Common myeloid progenitor, CD34-positive (primary cell): ENCODE data around the gene POLR1D.

Experiments used
- CTCF ChIA-PET: fragments of 350-600 bp; sonication (Branson Sonifier 250); formaldehyde crosslinking; loops from one replicate; lab custom pipeline; 2021; ENCODE audit warnings: antibody characterized with exemption; lab: Charles Lee
- POLR2A ChIA-PET: fragments of 350-600 bp; sonication (Branson Sonifier 250); formaldehyde crosslinking; loops from one replicate; lab custom pipeline; 2021; ENCODE audit warnings: antibody characterized with exemption; lab: Charles Lee
- DNase-seq, 3 donors: peaks; one replicate each; pipeline versions ENCODE4 v3.0.0 to v3.0.0-alpha.2; 2013
- H3K27ac ChIP-seq, 2 experiments: 1 replicate in 1 of 2; 2 replicates in 1 of 2; pipeline ENCODE4 v1.7.0; 2013; ENCODE audit warnings: inconsistent platforms in 2 of 2, low read length in 2 of 2, mild to moderate bottlenecking in 2 of 2, low read depth in 1 of 2, moderate library complexity in 1 of 2; ENCODE audit not compliant: severe bottlenecking in 2 of 2, insufficient read depth in 1 of 2, poor library complexity in 1 of 2
- H3K27me3 ChIP-seq, 5 experiments: replicated peaks in 2 of 5; 1 replicate in 3 of 5; 2 replicates in 2 of 5; pipeline versions ENCODE4 v1.6.1 to v1.7.0; 2013; ENCODE audit warnings: low read length in 4 of 5, mild to moderate bottlenecking in 2 of 5, moderate library complexity in 2 of 5, inconsistent platforms in 1 of 5; ENCODE audit not compliant: insufficient read depth in 5 of 5, control insufficient read depth in 4 of 5
- H3K36me3 ChIP-seq, 4 experiments: 1 replicate in 2 of 4; 2 replicates in 2 of 4; pipeline versions ENCODE4 v1.6.1 to v1.7.0; 2013; ENCODE audit warnings: low read length in 3 of 4, control low read depth in 1 of 4, mild to moderate bottlenecking in 1 of 4; ENCODE audit not compliant: control insufficient read depth in 4 of 4, insufficient read depth in 4 of 4
- H3K4me1 ChIP-seq, 4 experiments: 1 replicate in 3 of 4; 2 replicates in 1 of 4; pipeline versions ENCODE4 v1.6.1 to v1.7.1; 2013; ENCODE audit warnings: low read length in 3 of 4, mild to moderate bottlenecking in 3 of 4, control low read depth in 1 of 4, inconsistent platforms in 1 of 4, moderate library complexity in 1 of 4; ENCODE audit not compliant: control insufficient read depth in 4 of 4, insufficient read depth in 4 of 4; ENCODE audit errors: control extremely low read depth in 1 of 4
- H3K4me3 ChIP-seq, 7 experiments: 1 replicate in 4 of 7; 2 replicates in 3 of 7; pipeline versions ENCODE4 v1.5.1 to v1.7.0; 2013; ENCODE audit warnings: mild to moderate bottlenecking in 7 of 7, low read length in 6 of 7, moderate library complexity in 6 of 7, inconsistent platforms in 2 of 7, low read depth in 2 of 7, control low read depth in 1 of 7; ENCODE audit not compliant: insufficient read depth in 4 of 7, control insufficient read depth in 1 of 7; ENCODE audit errors: extremely low read depth in 1 of 7
- H3K9me3 ChIP-seq, 5 experiments: 1 replicate in 4 of 5; 2 replicates in 1 of 5; pipeline versions ENCODE4 v1.6.1 to v1.7.1; 2013; ENCODE audit warnings: low read length in 4 of 5, mild to moderate bottlenecking in 2 of 5, inconsistent platforms in 1 of 5, low read depth in 1 of 5, moderate library complexity in 1 of 5; ENCODE audit not compliant: control insufficient read depth in 4 of 5, insufficient read depth in 2 of 5; ENCODE audit errors: control extremely low read depth in 1 of 5
- WGBS: methylation state at CpG from one replicate; pipeline ENCODE4 v1.1.5; 2013; ENCODE audit not compliant: insufficient coverage; 5-methylcytosine and 5-hydroxymethylcytosine counted together

POLR1D gene

GRCh38 chr13:27665761-27666160 is 44.1 kb downstream of the POLR1D start:
- 91% methylated on average over 17 of the region's 19 CpGs for WGBS
- CTCF ChIA-PET = interaction anchor here (1.9 kb wide), 1 partner anchor 161 kb away, joined by 5 read pairs; no protein-coding TSS in a partner anchor
- H3K9me3 ChIP-seq = no peaks in the 10 kb centered on the region
- DNase-seq = no peak
- POLR2A ChIA-PET = no interaction called here
- no peak overlapping the region for H3K27ac ChIP-seq
- H3K4me3 ChIP-seq = no peak overlapping the region
- H3K27me3 ChIP-seq = no peaks in the 10 kb centered on the region
- peaks cover 8 to 27% (median 10%) of the 10 kb centered on the region in 4 experiments for H3K36me3 ChIP-seq
- peaks cover 0 to 7% (median 2%) of the 10 kb centered on the region in 4 experiments for H3K4me1 ChIP-seq

- 92% methylated on average over 3 of the region's 3 CpGs for WGBS
- ChIA-PET POLR2A (no interaction called here), CTCF (no interaction called here)
- Histone ChIP-seq H3K4me1 (peaks cover 0 to 7% (median 2%) of the 10 kb centered on the region in 4 experiments), H3K36me3 (peaks cover 8 to 24% (median 10%) of the 10 kb centered on the region in 4 experiments), H3K27ac (no peak overlapping the region), H3K4me3 (no peak overlapping the region), H3K27me3 (no peaks in the 10 kb centered on the region), H3K9me3 (peaks cover 0 to under 1% (median 0%) of the 10 kb centered on the region in 5 experiments)
- DNase-seq = no peak
Observed at GRCh38 chr13:27666951-27667350, 45.3 kb downstream of the POLR1D start.

- no peak overlapping the region for H3K4me3 ChIP-seq
- peak; percentile 5 to 41 (median 20) for DNase-seq
- peaks cover 0 to 7% (median 2%) of the 10 kb centered on the region in 4 experiments for H3K4me1 ChIP-seq
- peaks cover 0 to 3% (median 1%) of the 10 kb centered on the region in 5 experiments for H3K9me3 ChIP-seq
- peaks cover 8 to 24% (median 10%) of the 10 kb centered on the region in 4 experiments for H3K36me3 ChIP-seq
- WGBS = 18% methylated on average over 2 of the region's 2 CpGs
- no peaks in the 10 kb centered on the region for H3K27me3 ChIP-seq
- POLR2A ChIA-PET = no interaction called here
- peak overlapping the region in 1 of 2 experiments; percentile 55 for H3K27ac ChIP-seq
- CTCF ChIA-PET = no interaction called here
Observed at GRCh38 chr13:27667946-27668345, 46.3 kb downstream of the POLR1D start.

GRCh38 chr13:27670861-27671260 is 49.2 kb downstream of the POLR1D start:
- ChIA-PET CTCF (interaction anchor here (1.2 kb wide), 1 partner anchor 156 kb away, joined by 4 read pairs; no protein-coding TSS in a partner anchor), POLR2A (no interaction called here)
- no peak for DNase-seq
- WGBS = 100% methylated on average over 1 of the region's 1 CpG
- H3K9me3 ChIP-seq = peaks cover 0 to 3% (median 1%) of the 10 kb centered on the region in 5 experiments
- no peak overlapping the region for H3K27ac ChIP-seq
- H3K4me1 ChIP-seq = peaks cover 0 to 7% (median 2%) of the 10 kb centered on the region in 4 experiments
- H3K4me3 ChIP-seq = no peak overlapping the region
- H3K36me3 ChIP-seq = peaks cover 1 to 10% (median 3%) of the 10 kb centered on the region in 4 experiments
- no peaks in the 10 kb centered on the region for H3K27me3 ChIP-seq

- CTCF ChIA-PET = no interaction called here
- H3K36me3 ChIP-seq = peaks cover 0 to 3% (median under 1%) of the 10 kb centered on the region in 4 experiments
- DNase-seq = no peak
- peaks cover 0 to 3% (median 1%) of the 10 kb centered on the region in 5 experiments for H3K9me3 ChIP-seq
- POLR2A ChIA-PET = no interaction called here
- no peak overlapping the region for H3K27ac ChIP-seq
- no peak overlapping the region for H3K4me3 ChIP-seq
- peaks cover 0 to 7% (median 2%) of the 10 kb centered on the region in 4 experiments for H3K4me1 ChIP-seq
- H3K27me3 ChIP-seq = no peaks in the 10 kb centered on the region
- WGBS = no CpG with 5 or more reads among the region's 1 CpG
Observed at GRCh38 chr13:27672025-27672424, 50.3 kb downstream of the POLR1D start.
